GM23338 (cell line): ENCODE results near the gene ZNFX1. TPM values are rescaled to one million over a fixed set of nuclear protein-coding genes. Genes with fewer than 3 reads are reported as not detected.

Experiments
- ATAC-seq: fragments of 200-7000 bp; cut with Tn5 transposase; 3 replicates; pipeline ENCODE4 v1.9.1; 2020
- DNase-seq: peaks from one replicate; pipeline ENCODE4 v3.0.0-alpha.2; 2015; ENCODE audit warnings: low spot score
- H2AFZ ChIP-seq: fragments of 200-600 bp; sonication (generic); 2 replicates; pipeline ENCODE4 v1.8.0; 2016; ENCODE audit warnings: antibody characterized with exemption, mild to moderate bottlenecking, moderate library complexity
- H3F3A ChIP-seq: fragments of 200-600 bp; sonication (generic); replicated peaks from 2 replicates; pipeline ENCODE4 v1.8.0; 2017; ENCODE audit warnings: antibody characterized with exemption, mixed run types, low read depth
- H3K27ac ChIP-seq: fragments of 200-600 bp; sonication (generic); 2 replicates; pipeline ENCODE4 v1.6.1; 2016; ENCODE audit warnings: low read depth
- H3K27me3 ChIP-seq: fragments of 200-600 bp; sonication (generic); 2 replicates; pipeline ENCODE4 v1.8.0; 2016; ENCODE audit warnings: mild to moderate bottlenecking, mixed run types, moderate library complexity; ENCODE audit not compliant: insufficient read depth
- H3K36me3 ChIP-seq: fragments of 200-600 bp; sonication (generic); 2 replicates; pipeline ENCODE4 v1.8.0; 2016; ENCODE audit warnings: mild to moderate bottlenecking; ENCODE audit not compliant: insufficient read depth
- H3K4me1 ChIP-seq: fragments of 200-600 bp; sonication (generic); 2 replicates; pipeline ENCODE4 v1.8.0; 2016; ENCODE audit warnings: mild to moderate bottlenecking, moderate library complexity; ENCODE audit not compliant: insufficient read depth
- H3K4me2 ChIP-seq: fragments of 200-600 bp; sonication (generic); 2 replicates; pipeline ENCODE4 v1.7.1; 2017; ENCODE audit warnings: mixed run types
- H3K4me3 ChIP-seq: fragments of 200-600 bp; sonication (generic); 2 replicates; pipeline ENCODE4 v1.6.1; 2016; ENCODE audit warnings: mixed run types
- H3K79me2 ChIP-seq: fragments of 200-600 bp; sonication (generic); replicated peaks from 2 replicates; pipeline ENCODE4 v1.8.0; 2017; ENCODE audit warnings: mild to moderate bottlenecking; ENCODE audit not compliant: insufficient read depth
- H3K9me2 ChIP-seq: fragments of 200-600 bp; sonication (generic); 2 replicates; pipeline ENCODE4 v1.8.0; 2017; ENCODE audit not compliant: insufficient read depth
- H4K20me1 ChIP-seq: fragments of 200-600 bp; sonication (generic); replicated peaks from 2 replicates; pipeline ENCODE4 v1.8.0; 2017; ENCODE audit warnings: mild to moderate bottlenecking; ENCODE audit not compliant: insufficient read depth
- H3K27ac Mint-ChIP-seq: 2 replicates; pipeline ENCODE4 v1.8.0; 2020; ENCODE audit warnings: inconsistent platforms, mild to moderate bottlenecking, moderate library complexity, mixed read lengths
- H3K27me3 Mint-ChIP-seq: 3 replicates; pipeline ENCODE4 v1.8.0; 2022; ENCODE audit warnings: low read depth, mild to moderate bottlenecking, moderate library complexity, mixed read lengths, inconsistent platforms; ENCODE audit not compliant: insufficient read depth, poor library complexity
- H3K36me3 Mint-ChIP-seq: 3 replicates; pipeline ENCODE4 v1.8.0; 2021; ENCODE audit warnings: low read depth, mild to moderate bottlenecking, inconsistent platforms, moderate library complexity, mixed read lengths
- H3K4me1 Mint-ChIP-seq: 3 replicates; pipeline ENCODE4 v1.8.0; 2020; ENCODE audit warnings: mild to moderate bottlenecking, inconsistent platforms, mixed read lengths
- H3K4me3 Mint-ChIP-seq: 3 replicates; pipeline ENCODE4 v1.8.0; 2021; ENCODE audit warnings: moderate library complexity, mild to moderate bottlenecking, inconsistent platforms, mixed read lengths
- H3K9me3 Mint-ChIP-seq: 3 replicates; pipeline ENCODE4 v1.8.0; 2020; ENCODE audit warnings: moderate library complexity, mild to moderate bottlenecking, inconsistent platforms, mixed read lengths
- CREB1 ChIP-seq: fragments of 250-450 bp; sonication (Bioruptor Pico); IDR thresholded peaks from 2 replicates; pipeline ENCODE4 v1.5.0; 2020; ENCODE audit warnings: low read depth, mild to moderate bottlenecking, moderate library complexity
- EZH2 ChIP-seq: fragments of 200-600 bp; sonication (generic); IDR thresholded peaks from one replicate; pipeline ENCODE4 v1.8.0; 2017; ENCODE audit warnings: antibody characterized with exemption, mild to moderate bottlenecking, low read depth; ENCODE audit not compliant: unreplicated experiment
- EZH2phosphoT487 ChIP-seq: fragments of 200-600 bp; sonication (generic); IDR thresholded peaks from one replicate; pipeline ENCODE4 v1.8.1; 2018; ENCODE audit warnings: antibody characterized with exemption; ENCODE audit not compliant: unreplicated experiment
- NANOG ChIP-seq: IDR thresholded peaks from 2 replicates; pipeline ENCODE4 v1.6.1; 2016; ENCODE audit warnings: antibody characterized with exemption, borderline replicate concordance
- POLR2AphosphoS5 ChIP-seq: IDR thresholded peaks from 2 replicates; pipeline ENCODE4 v1.6.1; 2016; ENCODE audit warnings: antibody characterized with exemption, low read depth
- STAT1 ChIP-seq: IDR thresholded peaks from one replicate; pipeline ENCODE4 v1.6.1; 2016; ENCODE audit warnings: antibody characterized with exemption; ENCODE audit not compliant: unreplicated experiment
- ZNF114 ChIP-seq: fragments of 250-450 bp; sonication (Bioruptor Pico); IDR thresholded peaks from 2 replicates; pipeline ENCODE4 v1.5.0; 2020; ENCODE audit warnings: mild to moderate bottlenecking, moderate library complexity
- ZNF331 ChIP-seq: fragments of 250-450 bp; sonication (Bioruptor Pico); IDR thresholded peaks from 2 replicates; pipeline ENCODE4 v1.5.0; 2020; ENCODE audit warnings: low read depth, mild to moderate bottlenecking, moderate library complexity
- polyA plus RNA-seq: library from polyadenylated mRNA; unstranded; fragments of >200 nt; fragmentation: Nextera tagmentation; extraction: Ambion mirVana; gene quantifications from 2 replicates; pipeline ENCODE4 v1.2.1, GENCODE V29; 2016
- total RNA-seq: library from RNA; depleted of rRNA; stranded (reverse); fragments of >200 nt; shearing (Covaris generic); gene quantifications from 2 replicates; pipeline ENCODE4 v1.2.3, GENCODE V29; 2014
- TF ChIP-seq, protein P1 (sequence below): IDR thresholded peaks from one replicate; pipeline ENCODE4 v1.6.1; 2018; ENCODE audit warnings: antibody characterized with exemption; ENCODE audit not compliant: unreplicated experiment
- TF ChIP-seq, protein P2 (sequence below), 2 experiments: fragments of 200-600 bp in 1 of 2; sonication (generic) in 1 of 2; conservative IDR thresholded peaks; 2 replicates each; pipeline versions ENCODE4 v1.5.1 to v1.6.1; 2016 to 2017; ENCODE audit warnings: antibody characterized with exemption in 2 of 2, low read depth in 2 of 2, mild to moderate bottlenecking in 2 of 2, moderate library complexity in 1 of 2
- TF ChIP-seq, protein P3 (sequence below): IDR thresholded peaks from 2 replicates; pipeline ENCODE4 v1.6.1; 2016; ENCODE audit warnings: antibody characterized with exemption

Gene ZNFX1
- total and polyA plus RNA-seq, 2 experiments from 2014 or later: 6.1 to 12.1 TPM

DNA sequence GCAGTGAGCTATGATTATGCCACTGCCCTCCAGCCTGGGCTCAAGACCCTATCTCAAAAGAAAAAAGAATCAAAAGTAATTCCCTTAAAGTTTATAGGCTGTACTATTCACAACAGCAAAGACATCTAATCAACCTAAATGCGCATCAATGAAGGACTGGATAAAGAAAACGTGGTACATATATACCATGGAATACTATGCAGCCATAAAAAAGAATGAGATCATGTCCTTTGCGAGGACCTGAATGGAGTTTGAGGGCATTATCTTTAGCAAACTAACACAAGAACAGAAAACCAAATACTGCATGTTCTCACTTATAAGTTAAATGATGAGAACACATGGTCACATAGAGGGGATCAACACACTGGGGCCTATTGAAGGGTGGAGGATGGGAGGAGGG, 16.7 kb downstream of the ZNFX1 start (continued):
- TF ChIP-seq, protein P1, sequence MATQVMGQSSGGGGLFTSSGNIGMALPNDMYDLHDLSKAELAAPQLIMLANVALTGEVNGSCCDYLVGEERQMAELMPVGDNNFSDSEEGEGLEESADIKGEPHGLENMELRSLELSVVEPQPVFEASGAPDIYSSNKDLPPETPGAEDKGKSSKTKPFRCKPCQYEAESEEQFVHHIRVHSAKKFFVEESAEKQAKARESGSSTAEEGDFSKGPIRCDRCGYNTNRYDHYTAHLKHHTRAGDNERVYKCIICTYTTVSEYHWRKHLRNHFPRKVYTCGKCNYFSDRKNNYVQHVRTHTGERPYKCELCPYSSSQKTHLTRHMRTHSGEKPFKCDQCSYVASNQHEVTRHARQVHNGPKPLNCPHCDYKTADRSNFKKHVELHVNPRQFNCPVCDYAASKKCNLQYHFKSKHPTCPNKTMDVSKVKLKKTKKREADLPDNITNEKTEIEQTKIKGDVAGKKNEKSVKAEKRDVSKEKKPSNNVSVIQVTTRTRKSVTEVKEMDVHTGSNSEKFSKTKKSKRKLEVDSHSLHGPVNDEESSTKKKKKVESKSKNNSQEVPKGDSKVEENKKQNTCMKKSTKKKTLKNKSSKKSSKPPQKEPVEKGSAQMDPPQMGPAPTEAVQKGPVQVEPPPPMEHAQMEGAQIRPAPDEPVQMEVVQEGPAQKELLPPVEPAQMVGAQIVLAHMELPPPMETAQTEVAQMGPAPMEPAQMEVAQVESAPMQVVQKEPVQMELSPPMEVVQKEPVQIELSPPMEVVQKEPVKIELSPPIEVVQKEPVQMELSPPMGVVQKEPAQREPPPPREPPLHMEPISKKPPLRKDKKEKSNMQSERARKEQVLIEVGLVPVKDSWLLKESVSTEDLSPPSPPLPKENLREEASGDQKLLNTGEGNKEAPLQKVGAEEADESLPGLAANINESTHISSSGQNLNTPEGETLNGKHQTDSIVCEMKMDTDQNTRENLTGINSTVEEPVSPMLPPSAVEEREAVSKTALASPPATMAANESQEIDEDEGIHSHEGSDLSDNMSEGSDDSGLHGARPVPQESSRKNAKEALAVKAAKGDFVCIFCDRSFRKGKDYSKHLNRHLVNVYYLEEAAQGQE: no peak

DNA sequence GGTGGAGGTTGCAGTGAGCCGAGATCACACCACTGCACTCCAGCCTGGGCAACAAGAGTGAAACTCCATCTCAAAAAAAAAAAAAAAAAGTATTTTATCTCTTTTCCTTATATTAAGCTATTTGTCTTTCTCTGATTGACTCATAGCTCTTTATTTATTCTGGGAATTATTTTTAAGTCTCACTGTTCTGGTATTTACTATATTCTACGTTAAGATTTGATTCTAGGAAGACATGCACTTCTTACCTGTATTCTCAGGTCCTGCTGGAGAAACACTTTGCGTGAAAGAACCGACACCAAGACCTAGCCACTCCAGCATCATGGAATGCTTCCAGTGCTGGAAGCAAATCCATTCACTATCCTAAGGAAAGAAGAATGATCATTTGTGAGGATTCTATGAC, 17.6 kb downstream of the ZNFX1 start:
- Mint-ChIP-seq H3K9me3 (no peaks in the 10 kb centered on the region), H3K4me1 (no peaks in the 10 kb centered on the region), H3K36me3 (peaks cover 86% of the 10 kb centered on the region), H3K27ac (no peak overlapping the region), H3K4me3 (no peak overlapping the region), H3K27me3 (peaks cover 3% of the 10 kb centered on the region)
- Histone ChIP-seq H4K20me1 (peaks cover 12% of the 10 kb centered on the region; the same call in 1 of the 2 replicates), H3K4me3 (no peak overlapping the region), H3K27ac (no peak overlapping the region), H3F3A (no peaks in the 10 kb centered on the region), H3K27me3 (no peaks in the 10 kb centered on the region), H3K4me2 (no peak overlapping the region), H3K36me3 (peaks cover 72% of the 10 kb centered on the region), H3K79me2 (no peaks in the 10 kb centered on the region), H3K9me2 (no peaks in the 10 kb centered on the region), H2AFZ (no peak overlapping the region), H3K4me1 (no peaks in the 10 kb centered on the region)
- ATAC-seq (no peak), DNase-seq (no peak)
- TF ChIP-seq, protein P1: no peak
- TF ChIP-seq, protein P2, sequence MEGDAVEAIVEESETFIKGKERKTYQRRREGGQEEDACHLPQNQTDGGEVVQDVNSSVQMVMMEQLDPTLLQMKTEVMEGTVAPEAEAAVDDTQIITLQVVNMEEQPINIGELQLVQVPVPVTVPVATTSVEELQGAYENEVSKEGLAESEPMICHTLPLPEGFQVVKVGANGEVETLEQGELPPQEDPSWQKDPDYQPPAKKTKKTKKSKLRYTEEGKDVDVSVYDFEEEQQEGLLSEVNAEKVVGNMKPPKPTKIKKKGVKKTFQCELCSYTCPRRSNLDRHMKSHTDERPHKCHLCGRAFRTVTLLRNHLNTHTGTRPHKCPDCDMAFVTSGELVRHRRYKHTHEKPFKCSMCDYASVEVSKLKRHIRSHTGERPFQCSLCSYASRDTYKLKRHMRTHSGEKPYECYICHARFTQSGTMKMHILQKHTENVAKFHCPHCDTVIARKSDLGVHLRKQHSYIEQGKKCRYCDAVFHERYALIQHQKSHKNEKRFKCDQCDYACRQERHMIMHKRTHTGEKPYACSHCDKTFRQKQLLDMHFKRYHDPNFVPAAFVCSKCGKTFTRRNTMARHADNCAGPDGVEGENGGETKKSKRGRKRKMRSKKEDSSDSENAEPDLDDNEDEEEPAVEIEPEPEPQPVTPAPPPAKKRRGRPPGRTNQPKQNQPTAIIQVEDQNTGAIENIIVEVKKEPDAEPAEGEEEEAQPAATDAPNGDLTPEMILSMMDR (conservative IDR thresholded peaks at IDR 0.05; ENCODE audit: low read depth in 2 of 2): no peak
- no peak for TF ChIP-seq POLR2AphosphoS5
- TF ChIP-seq EZH2: no peak
- TF ChIP-seq NANOG: no peak
- TF ChIP-seq, protein P3, sequence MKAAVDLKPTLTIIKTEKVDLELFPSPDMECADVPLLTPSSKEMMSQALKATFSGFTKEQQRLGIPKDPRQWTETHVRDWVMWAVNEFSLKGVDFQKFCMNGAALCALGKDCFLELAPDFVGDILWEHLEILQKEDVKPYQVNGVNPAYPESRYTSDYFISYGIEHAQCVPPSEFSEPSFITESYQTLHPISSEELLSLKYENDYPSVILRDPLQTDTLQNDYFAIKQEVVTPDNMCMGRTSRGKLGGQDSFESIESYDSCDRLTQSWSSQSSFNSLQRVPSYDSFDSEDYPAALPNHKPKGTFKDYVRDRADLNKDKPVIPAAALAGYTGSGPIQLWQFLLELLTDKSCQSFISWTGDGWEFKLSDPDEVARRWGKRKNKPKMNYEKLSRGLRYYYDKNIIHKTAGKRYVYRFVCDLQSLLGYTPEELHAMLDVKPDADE: no peak
- TF ChIP-seq CREB1 (CRISPR knock-in tag): no peak
- no peak for TF ChIP-seq STAT1
- TF ChIP-seq EZH2phosphoT487: no peak
- no peak for TF ChIP-seq ZNF331
- no peak for TF ChIP-seq ZNF114 (CRISPR knock-in tag)
